Effector memory CD8-positive, alpha-beta T cell (primary cell): Measurements from ENCODE around the gene IRAK2.
A peak's percentile ranks its signal among the peaks of the same experiment; 100 is the strongest.

ENCODE experiments used
- ATAC-seq: fragments of 150-1000 bp; cut with Tn5 transposase; replicated peaks from 2 replicates; pipeline ENCODE4 v1.10.0; 2021; ENCODE audit warnings: mild to moderate bottlenecking, moderate library complexity
- DNase-seq, 3 experiments: peaks; one replicate each; pipeline ENCODE4 v3.0.0; 2021
- H3K27ac Mint-ChIP-seq, 2 donors: one replicate each; pipeline ENCODE4 v1.8.0; 2022; ENCODE audit warnings: mild to moderate bottlenecking in 2 of 2, mixed read lengths in 2 of 2, moderate library complexity in 2 of 2
- H3K27me3 Mint-ChIP-seq, 2 donors: one replicate each; pipeline ENCODE4 v1.8.0; 2022; ENCODE audit warnings: mixed read lengths in 2 of 2
- H3K36me3 Mint-ChIP-seq: one replicate; pipeline ENCODE4 v1.8.0; 2022; ENCODE audit warnings: mild to moderate bottlenecking, moderate library complexity, mixed read lengths; ENCODE audit not compliant: insufficient read depth
- H3K4me1 Mint-ChIP-seq, 2 donors: one replicate each; pipeline ENCODE4 v1.8.0; 2022; ENCODE audit warnings: low read depth in 2 of 2, mixed read lengths in 2 of 2
- H3K4me3 Mint-ChIP-seq, 2 donors: one replicate each; pipeline ENCODE4 v1.8.0; 2022; ENCODE audit warnings: mild to moderate bottlenecking in 2 of 2, mixed read lengths in 2 of 2, moderate library complexity in 2 of 2
- H3K9me3 Mint-ChIP-seq, 2 donors: one replicate each; pipeline ENCODE4 v1.8.0; 2022; ENCODE audit warnings: mixed read lengths in 2 of 2

Gene IRAK2

DNA sequence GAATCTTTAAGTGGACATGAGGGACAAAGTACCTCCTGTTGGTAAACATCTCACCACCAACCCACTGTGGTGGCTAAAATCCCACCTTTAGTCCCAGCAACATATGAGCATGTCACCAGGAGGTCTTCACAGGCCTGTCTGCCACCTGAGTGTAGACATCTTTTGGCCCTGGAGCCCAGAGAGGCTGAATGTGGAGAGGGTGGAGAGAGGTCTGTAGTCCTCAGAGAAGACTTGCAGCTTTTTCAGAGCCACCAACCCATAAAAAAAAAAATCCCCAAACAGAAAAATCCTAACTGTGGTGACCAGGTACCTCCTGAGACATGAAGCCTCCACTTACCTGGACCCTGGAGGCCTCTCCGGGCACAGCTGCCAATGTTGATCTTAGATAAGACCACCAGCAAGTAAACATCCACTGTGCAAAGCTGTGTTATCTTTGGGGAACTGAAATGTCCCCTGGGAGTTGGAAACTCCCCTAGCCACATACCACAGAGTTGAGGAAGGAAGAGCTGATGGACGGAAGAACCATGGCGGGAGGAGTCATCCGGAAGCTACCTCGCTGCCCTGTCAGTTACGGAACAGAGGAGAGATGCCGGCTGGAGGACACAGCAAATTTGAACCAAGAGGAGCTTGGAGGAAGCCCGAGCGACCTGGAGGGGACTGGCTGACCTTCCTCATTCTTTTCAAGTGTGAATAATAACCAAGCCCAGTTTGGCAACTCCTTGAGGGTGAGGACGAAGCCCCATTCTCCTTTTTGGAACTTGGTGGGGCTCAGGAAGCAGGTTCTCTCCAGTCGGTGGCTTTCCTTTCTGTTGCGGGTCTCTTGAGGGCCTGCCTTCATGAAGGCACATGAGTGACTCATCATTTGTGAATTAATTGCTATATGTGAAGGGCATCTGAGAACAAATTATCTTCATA, 128.0 kb downstream of the IRAK2 start, which contains the start of gene GHRL:
TSS of gene GHRL (minus strand) at position 443 of the 915 bp plus-strand sequence. CDS start 2,767 bp downstream, outside the sequence.
- ATAC-seq, result peak; percentile 56
- Mint-ChIP-seq H3K4me1 (peaks cover 0 to 4% of the 10 kb centered on the region in 2 donors), H3K27me3 (no peaks in the 10 kb centered on the region), H3K9me3 (no peaks in the 10 kb centered on the region), H3K4me3 (peak within 1 kb of the TSS in 1 of 2 donors; percentile 6), H3K27ac (peak within 1 kb of the TSS; percentile 22 to 27), H3K36me3 (peaks cover 28% of the 10 kb centered on the region)
- no peak for DNase-seq
